22Rv1 (cell line): Measurements from ENCODE around the gene ZFP69B.

Source experiments
- CTCF ChIP-seq: fragments of 450-650 bp; IDR thresholded peaks from 2 replicates; pipeline ENCODE4 v1.5.1; 2017; ENCODE audit warnings: mild to moderate bottlenecking
- ZFX ChIP-seq: fragments of 450-650 bp; IDR thresholded peaks from 2 replicates; pipeline ENCODE4 v1.6.1; 2017; ENCODE audit warnings: antibody characterized with exemption, borderline replicate concordance

- no peak for TF ChIP-seq CTCF
- TF ChIP-seq ZFX = no peak
Observed at GRCh38 chr1:40439247-40439646, 11.0 kb upstream of the ZFP69B start.
